ENCODE measurements around the gene IGSF21.

Gene IGSF21

GRCh38 chr1:18130356-18130755 lies 22.8 kb downstream of the IGSF21 start:
- no peak for TF ChIP-seq CTCF (conservative IDR thresholded peaks at IDR 0.05; ENCODE audit: low read depth, low read length)
- H3K4me1 ChIP-seq (ENCODE audit: low read depth, poor library complexity, severe bottlenecking): no peaks in the 10 kb centered on the region
- no peaks in the 10 kb centered on the region; the same call in 1 of the 2 replicates for H3K27me3 ChIP-seq (ENCODE audit: insufficient read depth, low read depth)
- H3K36me3 ChIP-seq (ENCODE audit: insufficient read depth): no peaks in the 10 kb centered on the region
- no peak overlapping the region for H3K4me2 ChIP-seq
- no peaks in the 10 kb centered on the region for H3K79me2 ChIP-seq (ENCODE audit: insufficient read depth, low read depth)
- no peak overlapping the region for H3K27ac ChIP-seq
- H2AFZ ChIP-seq (ENCODE audit: low read depth): no peak overlapping the region
- no peak overlapping the region for H3K4me3 ChIP-seq (IDR thresholded peaks at IDR 0.05; ENCODE audit: insufficient read depth, low read depth, low read length)
- no peak overlapping the region for H3K9ac ChIP-seq
- no peaks in the 10 kb centered on the region for H4K20me1 ChIP-seq (ENCODE audit: insufficient read depth)

GRCh38 chr1:18132022-18132710 lies 24.6 kb downstream of the IGSF21 start:
- Histone ChIP-seq H3K27me3 (ENCODE audit: insufficient read depth, low read depth) (no peaks in the 10 kb centered on the region; the same call in 1 of the 2 replicates), H3K36me3 (ENCODE audit: insufficient read depth) (no peaks in the 10 kb centered on the region), H2AFZ (ENCODE audit: low read depth) (no peak overlapping the region), H3K79me2 (ENCODE audit: insufficient read depth, low read depth) (no peaks in the 10 kb centered on the region), H3K9ac (no peak overlapping the region), H4K20me1 (ENCODE audit: insufficient read depth) (no peaks in the 10 kb centered on the region), H3K4me2 (no peak overlapping the region), H3K4me1 (ENCODE audit: low read depth, poor library complexity, severe bottlenecking) (no peaks in the 10 kb centered on the region), H3K4me3 (IDR thresholded peaks at IDR 0.05; ENCODE audit: insufficient read depth, low read depth, low read length) (no peak overlapping the region), H3K27ac (no peak overlapping the region)
- TF ChIP-seq CTCF (conservative IDR thresholded peaks at IDR 0.05; ENCODE audit: low read depth, low read length): no peak

- Histone ChIP-seq H3K27ac (no peak overlapping the region), H3K79me2 (ENCODE audit: insufficient read depth, low read depth) (no peaks in the 10 kb centered on the region), H2AFZ (ENCODE audit: low read depth) (no peak overlapping the region), H3K4me3 (IDR thresholded peaks at IDR 0.05; ENCODE audit: insufficient read depth, low read depth, low read length) (no peak overlapping the region), H3K4me1 (ENCODE audit: low read depth, poor library complexity, severe bottlenecking) (no peaks in the 10 kb centered on the region), H4K20me1 (ENCODE audit: insufficient read depth) (no peaks in the 10 kb centered on the region), H3K27me3 (ENCODE audit: insufficient read depth, low read depth) (no peaks in the 10 kb centered on the region; the same call in 1 of the 2 replicates), H3K36me3 (ENCODE audit: insufficient read depth) (no peaks in the 10 kb centered on the region), H3K4me2 (no peak overlapping the region), H3K9ac (no peak overlapping the region)
- TF ChIP-seq CTCF (conservative IDR thresholded peaks at IDR 0.05; ENCODE audit: low read depth, low read length): no peak
Observed at GRCh38 chr1:18132711-18133541, 25.3 kb downstream of the IGSF21 start.

GRCh38 chr1:18134324-18135046 lies 26.9 kb downstream of the IGSF21 start:
- no peak overlapping the region for H3K4me3 ChIP-seq (IDR thresholded peaks at IDR 0.05; ENCODE audit: insufficient read depth, low read depth, low read length)
- no peaks in the 10 kb centered on the region for H3K79me2 ChIP-seq (ENCODE audit: insufficient read depth, low read depth)
- no peaks in the 10 kb centered on the region for H3K4me1 ChIP-seq (ENCODE audit: low read depth, poor library complexity, severe bottlenecking)
- H3K9ac ChIP-seq: no peak overlapping the region
- TF ChIP-seq CTCF (conservative IDR thresholded peaks at IDR 0.05; ENCODE audit: low read depth, low read length): no peak
- no peak overlapping the region for H2AFZ ChIP-seq (ENCODE audit: low read depth)
- H3K4me2 ChIP-seq: no peak overlapping the region
- no peak overlapping the region for H3K27ac ChIP-seq
- H3K27me3 ChIP-seq (ENCODE audit: insufficient read depth, low read depth): no peaks in the 10 kb centered on the region; the same call in 1 of the 2 replicates
- no peaks in the 10 kb centered on the region for H3K36me3 ChIP-seq (ENCODE audit: insufficient read depth)
- H4K20me1 ChIP-seq (ENCODE audit: insufficient read depth): no peaks in the 10 kb centered on the region
